Effector CD4-positive, alpha-beta T cell (primary cell): ENCODE measurements around the gene AZIN2.
"Not testable (repeated sequence)": the region's sequence is repeated elsewhere in the genome, so short reads cannot be mapped to it uniquely, and the experiment has no call there.

Experiments
- DNase-seq: peaks from one replicate; pipeline ENCODE4 v3.0.0-alpha.2; 2020
- total RNA-seq: gene quantifications from one replicate; lab custom pipeline; 2026; lab: John Stamatoyannopoulos, UW

Gene AZIN2
- total RNA-seq, result 3.8 reads per million, percentile 14 among the genes with 10 or more reads in this experiment

DNA sequence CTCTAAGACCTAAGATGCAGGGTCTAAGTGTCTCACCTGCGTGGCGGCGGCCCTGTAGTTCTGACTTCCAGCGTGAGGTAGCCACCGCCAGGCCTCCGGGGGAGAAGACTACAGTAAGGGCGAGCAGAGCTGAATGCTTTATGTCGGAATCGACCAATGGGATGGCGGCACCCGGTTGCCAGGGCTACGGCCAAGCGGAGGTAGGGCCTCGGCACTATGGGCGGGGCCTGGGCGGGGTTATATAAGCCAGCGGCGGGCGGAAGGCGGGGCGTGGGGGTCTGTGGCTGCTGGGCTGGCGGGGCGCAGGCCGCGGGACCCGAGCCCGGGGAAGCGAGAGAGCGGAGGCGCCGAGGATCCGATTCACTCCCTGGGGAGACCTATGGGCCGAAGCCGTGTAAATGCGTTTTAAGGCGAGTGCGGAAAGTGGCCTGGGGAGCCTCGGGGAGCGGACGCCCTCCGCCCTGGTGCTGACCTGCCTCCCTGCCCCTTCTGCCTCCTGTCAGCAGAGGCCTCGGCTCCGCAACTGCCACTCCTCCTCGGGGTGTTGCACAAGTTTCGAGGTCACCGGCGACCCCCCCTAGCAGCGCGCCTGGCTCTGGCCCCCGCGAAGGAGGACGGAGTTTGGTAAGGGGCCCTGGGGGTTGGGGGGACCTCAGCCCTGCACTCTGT is at the start of gene AZIN2:
TSS of gene AZIN2 (plus strand) at position 269 of the 669 bp plus-strand sequence. CDS start 1,097 bp downstream, outside the sequence.
- DNase-seq, result peak; percentile 98

DNA sequence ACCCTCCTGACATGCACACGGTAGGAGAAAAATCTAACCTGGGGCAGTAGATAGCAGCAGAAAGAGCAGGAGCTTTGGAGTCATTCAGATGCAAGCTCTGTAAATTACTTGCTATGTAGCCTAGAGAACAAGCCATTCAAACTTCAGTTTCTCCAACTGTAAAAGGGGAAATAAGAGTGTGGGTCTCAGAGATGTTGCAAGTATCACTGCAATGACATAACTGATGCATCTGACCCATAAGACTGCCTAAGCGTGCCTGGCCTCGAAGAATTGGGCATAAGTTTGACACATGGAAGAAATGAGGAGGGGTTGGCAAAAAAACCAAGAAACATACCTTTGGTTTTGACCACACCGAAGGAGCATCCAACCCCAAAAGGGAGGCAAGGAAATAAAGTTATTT is 49.4 kb upstream of the AZIN2 start:
- DNase-seq, result no peak

DNA sequence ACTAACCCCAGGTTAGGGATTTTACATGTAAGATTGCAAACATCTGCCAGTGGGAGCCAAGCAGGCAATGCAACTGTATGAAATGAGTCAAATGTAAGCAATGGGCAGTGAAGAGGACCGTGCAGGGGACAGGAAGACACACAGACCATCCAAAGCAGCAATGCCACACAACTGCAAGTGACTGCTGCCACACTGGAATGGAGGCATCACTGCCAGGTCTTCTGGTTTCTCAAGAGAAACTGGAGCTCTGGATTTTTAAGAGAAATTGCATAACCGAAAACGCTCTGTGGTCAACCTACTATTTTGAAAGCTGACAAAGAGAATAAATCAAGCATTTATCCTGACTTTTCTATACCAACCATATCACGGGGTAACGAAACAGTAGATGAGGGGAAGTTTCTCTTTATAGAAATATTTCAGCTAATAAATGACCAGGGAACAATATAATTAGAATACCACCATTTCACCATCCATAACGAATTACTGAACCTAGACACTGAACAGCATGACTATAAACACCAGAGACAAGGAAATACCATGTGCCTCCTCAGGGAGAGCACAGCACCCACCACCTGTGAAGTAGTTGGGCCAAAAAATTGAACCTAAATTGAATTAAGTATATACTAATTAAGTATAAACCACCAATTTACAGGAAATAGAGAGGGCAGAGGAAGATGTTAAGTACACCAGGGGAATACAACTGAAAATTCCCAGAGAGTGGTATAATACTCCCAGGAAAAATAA is 48.7 kb upstream of the AZIN2 start:
- DNase-seq, result no peak

DNA sequence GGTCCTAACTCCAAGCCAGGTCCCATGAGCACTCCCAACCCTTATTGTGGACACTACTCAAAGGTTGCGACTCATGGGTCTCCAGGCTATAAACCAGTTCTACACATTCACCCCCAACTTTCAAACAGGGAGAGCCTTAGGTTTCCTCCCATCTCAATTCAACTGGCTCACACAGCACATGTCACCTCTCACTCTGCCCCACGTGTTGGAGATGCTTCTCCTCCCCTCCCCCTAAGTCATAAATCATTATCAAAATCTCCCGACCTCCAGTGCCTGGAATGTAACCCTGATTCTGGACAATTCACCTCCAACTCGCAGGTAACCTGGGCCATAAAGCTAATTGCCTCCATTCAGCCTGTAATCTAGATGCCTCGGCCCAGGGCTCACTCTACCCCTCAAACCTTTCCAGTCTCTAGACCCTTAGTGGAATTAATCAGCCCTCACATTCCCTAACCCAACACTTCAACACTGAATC is 44.9 kb upstream of the AZIN2 start:
- no peak for DNase-seq

DNA sequence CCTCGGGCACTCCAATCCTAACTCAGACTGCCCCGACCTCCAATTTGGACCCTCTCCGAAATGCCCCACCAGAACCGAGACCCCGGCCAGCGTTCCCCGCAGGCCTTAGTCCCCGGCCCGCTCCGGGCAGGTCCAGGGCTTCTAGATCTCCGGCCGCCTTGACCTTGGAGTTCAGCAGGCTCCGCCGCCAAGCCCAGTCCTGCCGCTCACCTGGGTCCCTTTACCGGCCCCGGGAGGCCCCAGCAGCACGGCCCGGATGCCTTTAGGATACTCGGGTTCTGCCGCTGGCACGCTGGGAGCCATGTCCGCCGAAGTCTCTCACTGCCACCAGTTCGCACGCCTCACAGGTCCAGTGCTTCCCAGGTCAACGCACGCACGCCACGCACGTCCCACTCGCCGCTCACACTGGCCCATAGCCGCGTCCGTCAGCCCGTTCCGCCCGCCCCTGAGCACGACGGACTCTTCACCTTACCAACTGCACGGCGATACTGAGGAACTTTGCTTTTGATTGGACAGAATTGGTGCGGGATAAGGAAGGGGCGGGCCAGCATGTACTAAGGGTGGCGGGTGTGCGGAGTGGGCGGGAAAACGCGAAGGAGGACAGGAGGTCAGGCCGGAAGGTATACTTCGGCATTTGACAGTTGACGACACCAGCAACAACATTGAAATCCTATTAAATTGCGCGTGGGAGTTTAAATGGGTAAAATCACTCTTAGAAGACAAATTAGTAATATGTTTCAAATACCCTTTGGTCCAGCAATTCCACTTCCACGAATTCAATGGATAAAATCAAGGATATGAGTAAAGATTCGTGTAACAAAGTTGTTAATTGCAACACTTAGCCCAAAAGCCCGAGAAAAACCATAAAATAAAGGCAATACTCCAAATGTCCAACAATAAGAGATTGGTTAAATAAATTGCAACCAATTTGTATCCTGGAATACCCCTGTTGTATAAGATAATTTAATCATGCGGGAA is 44.1 kb upstream of the AZIN2 start, which contains the start of gene AK2:
TSS of gene AK2 (minus strand) at position 358 of the 978 bp plus-strand sequence. CDS start at position 303, 55 bp downstream.
- DNase-seq, result peak; percentile 78

DNA sequence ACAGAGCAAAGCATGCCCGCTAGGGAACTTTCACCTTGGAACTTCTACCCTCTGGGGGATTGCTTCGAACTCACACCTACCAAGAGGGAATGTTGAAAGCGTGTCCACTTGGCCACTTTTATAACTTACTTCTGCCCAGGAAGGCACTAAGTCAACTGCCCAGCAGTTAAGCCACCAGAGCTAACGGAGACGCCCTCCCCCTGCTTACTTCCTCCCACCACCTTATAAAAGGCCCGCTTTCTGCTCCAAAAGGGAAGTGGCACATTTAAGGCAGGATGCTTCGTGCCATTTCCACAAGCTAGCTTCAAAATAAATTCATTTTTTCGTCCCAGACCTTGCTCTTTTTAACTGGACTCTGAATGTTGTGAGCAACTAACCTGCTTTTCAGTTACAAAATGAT is 41.1 kb upstream of the AZIN2 start:
- DNase-seq, result no peak

DNA sequence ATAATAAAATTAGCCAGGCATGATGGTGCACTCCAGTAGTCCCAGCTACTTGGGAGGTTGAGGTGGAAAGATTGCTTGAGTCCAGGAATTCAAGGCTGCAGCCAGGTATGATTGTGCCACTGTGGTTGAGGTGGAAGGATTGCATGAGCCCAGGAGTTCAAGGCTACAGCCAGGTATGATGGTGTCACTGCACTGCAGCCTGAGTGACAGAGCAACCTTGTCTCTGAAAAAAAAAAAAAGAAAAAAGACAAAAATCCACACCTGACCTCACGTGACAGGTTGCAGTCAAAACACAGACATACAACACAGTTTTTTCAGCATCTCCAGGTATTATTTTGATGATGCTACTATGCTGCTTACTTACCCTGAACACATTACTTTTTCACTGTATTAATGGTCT is 39.9 kb upstream of the AZIN2 start:
- DNase-seq, result no peak

DNA sequence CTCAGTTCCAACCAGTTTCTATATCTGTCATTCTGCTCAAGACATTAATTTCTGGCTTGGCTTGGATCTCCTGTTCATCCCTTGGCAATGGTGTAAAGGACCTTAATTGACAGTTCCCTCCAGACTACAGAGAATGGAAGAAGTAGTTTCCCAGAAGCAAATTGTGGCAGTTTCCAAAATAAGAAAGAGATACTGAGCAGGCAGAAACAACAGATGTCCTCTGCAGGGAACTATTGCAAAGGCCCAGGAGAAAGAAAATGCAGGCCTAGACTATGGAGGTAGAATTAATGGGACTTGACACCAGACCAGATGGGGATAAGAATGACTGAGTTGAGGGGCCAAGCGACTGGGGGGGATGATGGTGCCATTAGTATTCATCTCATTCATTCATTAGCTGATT is 38.1 kb upstream of the AZIN2 start:
- DNase-seq, result no peak

DNA sequence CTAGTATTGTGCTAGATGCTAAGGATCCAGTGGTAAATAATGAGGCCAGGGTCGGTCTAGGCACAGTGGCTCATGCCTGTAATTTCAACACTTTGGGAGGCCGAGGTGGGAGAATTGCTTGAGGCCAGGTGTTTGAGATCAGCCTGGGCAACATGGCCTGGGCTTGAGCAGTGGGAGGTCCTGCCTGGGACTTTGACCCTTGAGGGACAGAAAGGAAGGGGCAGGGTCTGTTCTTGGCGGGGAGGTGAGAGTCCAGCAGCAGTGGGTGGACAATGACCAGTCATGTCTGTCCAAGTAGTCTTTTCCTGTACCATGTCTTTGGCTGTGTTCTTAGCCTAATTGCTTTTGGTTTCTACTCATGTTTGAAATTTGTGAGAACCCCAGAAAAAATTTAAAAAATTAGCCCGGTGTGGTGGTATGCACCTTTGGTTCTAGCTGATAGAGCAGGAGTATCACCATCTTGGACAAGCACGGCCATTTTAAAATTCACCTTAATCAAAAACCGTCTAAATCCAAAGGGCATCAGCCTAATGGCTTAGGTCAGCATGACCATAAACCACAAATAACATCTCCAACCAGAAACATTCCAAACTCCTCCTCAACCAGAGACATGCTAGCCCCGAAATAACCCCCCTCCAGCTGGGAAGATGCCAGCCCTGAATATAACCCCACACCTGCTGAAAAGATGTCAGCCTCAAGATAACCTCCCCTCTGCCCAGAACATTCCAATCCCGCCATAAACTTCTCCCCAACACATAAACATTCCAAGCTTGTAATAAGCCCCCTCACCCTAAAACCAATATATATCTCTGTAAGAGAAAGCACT is 37.5 kb upstream of the AZIN2 start:
- DNase-seq, result no peak

DNA sequence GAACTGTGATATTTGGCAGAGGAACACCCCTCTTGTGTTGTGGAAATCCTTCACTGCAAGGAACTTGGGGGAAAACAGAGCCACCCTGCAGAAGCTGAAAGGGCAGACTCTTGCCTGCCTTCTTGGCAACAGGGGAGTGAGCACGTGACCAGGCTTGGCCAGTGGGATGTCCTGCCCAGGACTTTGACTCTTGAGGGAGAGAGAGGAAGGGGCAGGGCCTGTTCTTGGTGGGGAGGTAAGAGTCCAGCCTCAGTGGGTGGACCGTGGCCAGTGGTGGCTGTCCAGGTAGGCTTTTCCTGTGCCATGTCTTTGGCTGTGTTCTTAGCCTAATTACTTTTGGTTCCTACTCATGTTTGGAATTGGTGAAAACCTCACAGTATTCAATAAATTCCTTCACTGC is 35.7 kb upstream of the AZIN2 start:
- DNase-seq, result no peak

DNA sequence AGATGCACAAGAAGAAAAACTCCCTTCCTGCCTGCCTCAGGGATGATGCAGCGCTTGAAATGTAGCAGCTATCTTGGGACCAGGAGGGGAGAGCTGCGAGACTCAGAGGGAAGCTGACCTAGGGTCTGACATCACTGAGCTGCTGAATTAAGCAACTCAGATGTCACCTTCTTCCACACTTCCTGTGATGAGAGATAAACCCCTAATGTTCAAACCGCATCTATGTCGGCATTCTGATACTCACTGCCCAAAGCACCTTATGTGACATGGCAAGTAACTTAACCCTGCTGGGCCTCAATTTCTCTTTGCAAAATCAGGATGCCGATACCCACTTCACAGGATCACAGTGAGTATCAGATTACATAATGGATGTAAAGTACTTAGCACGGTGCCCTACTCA is 35.1 kb upstream of the AZIN2 start:
- no peak for DNase-seq

DNA sequence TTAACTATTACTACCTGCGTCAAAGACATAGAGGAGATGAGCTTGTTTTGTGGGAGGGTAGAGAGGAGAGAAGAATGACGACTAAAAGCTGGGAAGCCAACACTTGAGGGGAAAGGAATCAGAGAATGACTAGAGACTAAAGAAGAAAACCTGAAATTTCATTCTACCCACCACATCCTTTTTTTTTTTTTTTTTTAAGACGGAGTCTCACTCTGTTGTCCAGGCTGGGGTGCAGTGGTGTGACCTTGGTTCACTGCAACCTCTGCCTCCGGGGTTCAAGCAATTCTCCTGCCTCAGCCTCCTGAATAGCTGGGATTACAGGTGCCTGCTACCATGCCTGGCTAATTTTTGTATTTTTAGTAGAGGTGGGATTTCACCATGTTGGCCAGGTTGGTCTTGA is 34.7 kb upstream of the AZIN2 start:
- not testable (repeated sequence) for DNase-seq

DNA sequence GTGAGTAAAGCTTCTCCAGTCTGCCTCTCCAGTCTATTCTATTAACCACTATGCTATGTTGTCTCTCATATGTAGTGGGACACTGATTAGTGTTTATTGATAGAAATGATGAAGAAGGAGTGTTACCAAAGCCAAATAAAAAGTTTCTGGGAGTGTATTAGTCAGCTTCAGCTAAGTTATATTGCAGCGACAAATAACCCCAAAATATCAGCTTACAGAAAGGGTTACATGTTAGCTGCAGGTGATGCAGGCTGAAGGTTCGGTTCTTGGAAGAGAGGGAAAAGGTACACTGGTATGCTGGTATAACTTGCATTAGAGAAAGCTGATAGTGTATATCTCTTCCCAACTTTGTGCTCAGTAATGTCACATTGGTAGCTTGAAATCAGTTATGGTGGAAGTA is 33.7 kb upstream of the AZIN2 start:
- no peak for DNase-seq

DNA sequence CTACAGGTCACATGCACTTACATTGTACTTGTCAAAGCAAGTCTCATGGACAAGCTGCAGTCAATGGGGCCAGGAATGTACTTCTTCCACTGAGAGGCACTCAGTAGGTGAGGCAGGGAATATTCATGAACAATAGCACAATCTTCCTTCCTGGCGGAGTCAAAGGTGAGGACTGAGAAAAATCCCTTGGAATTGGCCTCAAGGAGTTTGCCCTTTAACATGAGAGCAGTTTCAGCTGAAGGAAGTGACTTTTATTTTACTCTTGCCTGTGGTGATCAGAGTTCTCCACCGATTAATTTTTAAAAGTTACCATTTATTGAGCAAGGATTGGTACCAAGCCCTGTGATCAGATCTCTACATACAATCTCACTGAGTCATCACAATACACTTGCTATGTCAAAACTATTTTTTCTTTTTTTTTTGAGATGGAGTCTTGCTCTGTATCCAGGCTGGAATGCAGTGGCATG is 33.1 kb upstream of the AZIN2 start:
- no peak for DNase-seq

DNA sequence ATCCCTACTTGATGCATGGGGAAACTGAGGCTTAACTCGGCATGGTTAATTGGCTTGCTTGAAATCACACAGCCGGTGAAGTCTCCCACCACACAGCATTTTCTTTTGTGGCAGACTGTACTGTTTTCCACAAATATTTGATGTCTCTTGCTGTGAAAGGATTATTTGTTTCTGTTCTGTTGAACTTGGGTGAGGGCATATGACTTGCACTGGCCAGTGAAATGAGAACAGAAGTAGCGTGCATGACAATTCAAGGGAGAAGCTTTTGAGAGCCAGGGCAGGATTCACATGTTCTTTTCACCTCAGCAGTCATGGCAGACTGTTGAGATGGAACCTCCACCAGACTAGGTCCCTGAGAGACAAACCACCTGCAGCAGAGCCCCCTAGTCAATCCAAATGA is 32.5 kb upstream of the AZIN2 start:
- no peak for DNase-seq

DNA sequence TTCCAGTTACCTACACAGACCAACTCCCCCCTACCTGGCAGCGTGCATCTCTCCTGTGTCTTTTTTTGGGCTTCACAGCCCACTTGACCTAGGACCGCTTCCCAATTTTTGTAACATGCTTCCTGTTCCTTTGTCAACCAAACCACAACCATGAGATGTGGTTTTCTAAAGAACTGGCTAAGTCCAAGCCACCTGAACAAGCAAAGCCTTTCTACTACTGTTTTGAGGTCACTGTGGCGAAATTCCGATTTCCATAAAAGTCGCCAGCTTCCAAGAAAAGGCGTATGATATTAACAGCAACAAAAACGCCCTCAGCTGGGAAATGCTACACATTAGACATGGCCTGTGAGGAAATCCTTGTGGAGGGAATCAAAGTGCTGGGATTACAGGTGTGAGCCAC is 31.6 kb upstream of the AZIN2 start:
- DNase-seq, result no peak

DNA sequence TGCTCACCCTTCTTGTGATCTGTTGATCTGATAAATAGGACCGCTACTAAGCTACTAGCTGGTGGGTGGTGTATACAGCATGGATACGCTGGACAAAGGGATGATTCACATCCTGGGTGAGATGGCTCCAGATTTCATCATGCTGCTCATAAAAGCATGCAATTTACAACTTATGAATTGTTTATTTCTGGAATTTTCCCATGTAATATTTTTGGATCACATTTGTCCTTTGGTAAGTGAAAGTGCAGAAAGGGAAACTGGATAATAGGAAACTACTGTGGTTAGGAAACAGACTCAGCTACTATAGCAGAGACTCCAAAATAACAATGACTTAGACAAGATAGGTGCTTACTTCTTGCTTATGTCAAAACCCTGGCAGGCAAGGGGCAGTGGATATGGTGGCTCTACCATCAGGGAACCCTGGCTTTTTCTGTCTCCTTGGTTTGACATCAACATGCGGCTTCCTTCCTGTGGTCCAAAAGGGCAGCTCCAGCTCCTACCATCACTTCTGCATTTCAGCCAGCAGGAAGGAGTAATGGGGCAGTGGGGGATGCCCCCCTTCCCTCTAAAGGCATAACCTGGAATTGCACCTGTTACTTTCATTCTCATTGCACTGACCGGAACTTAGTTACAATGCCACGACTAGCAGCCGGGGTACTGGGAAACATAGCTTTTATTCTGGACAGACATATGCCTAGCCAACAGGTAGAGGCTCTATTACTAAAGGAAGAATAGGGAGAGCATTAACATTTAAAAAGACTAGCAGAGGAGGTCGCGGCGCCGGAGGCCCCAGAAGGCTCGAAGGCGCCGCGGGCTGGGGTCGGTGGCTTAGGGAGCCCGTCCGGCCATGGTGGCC is 30.5 kb upstream of the AZIN2 start:
- no peak for DNase-seq

DNA sequence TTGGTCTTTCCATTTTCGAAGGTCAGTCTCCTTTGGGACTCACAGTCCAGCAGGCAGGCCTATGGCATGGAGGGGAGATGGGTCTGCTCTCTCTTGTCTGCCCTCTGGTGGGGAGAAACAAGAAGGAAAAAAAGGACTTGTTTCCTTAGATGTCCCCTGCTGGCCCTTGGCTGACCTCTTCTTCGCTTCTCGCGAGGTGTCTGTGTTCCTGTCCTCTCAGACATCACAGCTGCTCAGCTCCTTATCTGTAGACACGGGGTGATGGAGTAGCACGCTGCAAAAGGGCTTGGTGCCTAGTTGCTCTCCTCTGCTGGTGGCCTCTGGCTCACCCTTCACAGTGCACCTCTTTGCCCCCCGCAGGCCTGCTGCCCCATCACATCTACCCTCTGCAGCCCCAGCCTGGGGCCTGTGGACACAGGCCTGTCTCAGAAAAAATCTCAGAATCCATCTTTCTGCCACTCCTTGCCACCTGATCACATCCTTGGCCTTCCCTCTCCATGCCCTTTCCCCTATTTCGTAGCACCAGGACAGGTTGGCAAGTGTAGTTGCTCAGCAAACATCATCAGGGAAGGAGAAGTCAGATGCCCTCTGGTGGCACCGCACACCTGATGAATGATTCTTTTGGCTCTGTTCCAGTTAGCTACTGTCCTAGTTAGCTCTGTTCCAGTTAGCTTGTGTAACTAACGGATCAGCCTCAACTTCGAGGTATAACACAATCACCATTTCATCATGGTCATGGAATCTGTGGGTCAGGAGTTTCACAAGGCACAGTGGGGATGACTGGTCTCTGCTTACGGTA is 25.5 kb upstream of the AZIN2 start:
- DNase-seq, result no peak

DNA sequence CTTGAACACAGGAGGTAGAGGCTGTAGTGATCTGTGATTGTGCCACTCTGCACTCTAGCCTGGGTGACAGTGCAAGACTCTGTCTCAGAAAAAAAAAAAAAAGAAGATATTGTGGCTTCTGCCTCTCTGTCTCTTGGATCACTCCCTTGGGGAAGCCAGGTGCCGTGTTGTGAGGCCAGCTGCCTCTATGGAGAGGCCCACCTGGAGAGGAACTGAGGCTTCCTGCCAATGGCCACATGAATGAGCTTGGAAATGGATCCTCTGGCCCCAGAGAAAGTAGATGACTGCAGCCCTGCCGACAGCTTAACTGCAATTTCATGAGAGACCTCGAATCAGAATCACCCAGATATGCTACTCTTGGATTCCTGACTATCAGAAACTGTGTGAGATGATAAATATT is 24.5 kb upstream of the AZIN2 start:
- no peak for DNase-seq

DNA sequence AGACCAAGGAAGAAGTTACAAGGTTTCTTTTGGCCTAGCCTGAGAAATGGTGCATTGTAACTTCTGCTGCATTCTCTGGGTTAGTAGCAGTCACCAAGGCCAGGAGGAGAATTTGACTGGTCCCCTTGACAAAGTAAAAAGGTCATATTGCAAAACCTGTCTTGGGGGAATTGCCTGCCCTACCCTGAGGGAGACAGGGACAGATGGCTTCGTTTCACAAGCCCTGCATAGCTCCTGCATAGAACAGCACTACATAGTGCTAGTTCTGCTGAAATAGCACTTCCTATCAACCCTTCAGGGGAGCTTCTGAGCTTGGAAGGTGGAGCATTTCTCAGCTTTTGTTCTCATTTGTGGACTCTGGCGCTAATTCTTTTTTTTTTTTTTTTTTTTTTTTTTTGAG is 23.9 kb upstream of the AZIN2 start:
- DNase-seq, result no peak
